Mesodermal cell (in vitro differentiated cells): ENCODE data around the gene PRDM16.

Experiments
- H3K27ac ChIP-seq: 2 replicates; pipeline ENCODE4 v1.7.0; 2013; ENCODE audit warnings: mild to moderate bottlenecking, low read depth, low read length, moderate library complexity; ENCODE audit not compliant: severe bottlenecking
- H3K36me3 ChIP-seq: 2 replicates; pipeline ENCODE4 v1.7.1; 2013; ENCODE audit warnings: mild to moderate bottlenecking, low read length, moderate library complexity; ENCODE audit not compliant: control insufficient read depth, insufficient read depth
- H3K4me1 ChIP-seq: one replicate; pipeline ENCODE4 v1.7.1; 2013; ENCODE audit warnings: mild to moderate bottlenecking, low read length; ENCODE audit not compliant: insufficient read depth, control insufficient read depth, poor library complexity, severe bottlenecking
- H3K4me3 ChIP-seq: 2 replicates; pipeline ENCODE4 v1.7.0; 2013; ENCODE audit warnings: low read length, control low read depth, mild to moderate bottlenecking; ENCODE audit not compliant: insufficient read depth, poor library complexity, severe bottlenecking; ENCODE audit errors: extremely low read depth
- H3K9me3 ChIP-seq: 2 replicates; pipeline ENCODE4 v1.7.1; 2013; ENCODE audit warnings: mild to moderate bottlenecking, low read length, moderate library complexity; ENCODE audit not compliant: control insufficient read depth
- WGBS, 2 experiments: methylation state at CpG; one replicate each; pipeline ENCODE4 v1.1.5; 2013; ENCODE audit warnings: missing lambda C conversion rate in 2 of 2; ENCODE audit not compliant: insufficient coverage in 2 of 2; 5-methylcytosine and 5-hydroxymethylcytosine counted together

Gene PRDM16

GRCh38 chr1:3444298-3444697, 375.3 kb downstream of the PRDM16 start:
- Histone ChIP-seq H3K9me3 (no peaks in the 10 kb centered on the region), H3K27ac (no peak overlapping the region), H3K36me3 (no peaks in the 10 kb centered on the region), H3K4me3 (no peak overlapping the region), H3K4me1 (no peaks in the 10 kb centered on the region)
- 91 to 95% methylated on average over 7 to 17 of the region's 18 CpGs for WGBS, 2 experiments

GRCh38 chr1:3444736-3445135, 375.7 kb downstream of the PRDM16 start:
- H3K4me1 ChIP-seq: no peaks in the 10 kb centered on the region
- 75% methylated on average over 4 to 6 of the region's 10 CpGs for WGBS, 2 experiments
- H3K27ac ChIP-seq: no peak overlapping the region
- no peak overlapping the region for H3K4me3 ChIP-seq
- H3K36me3 ChIP-seq: no peaks in the 10 kb centered on the region
- no peaks in the 10 kb centered on the region for H3K9me3 ChIP-seq

- Histone ChIP-seq H3K27ac (no peak overlapping the region), H3K4me3 (no peak overlapping the region), H3K4me1 (no peaks in the 10 kb centered on the region), H3K9me3 (no peaks in the 10 kb centered on the region), H3K36me3 (no peaks in the 10 kb centered on the region)
- WGBS, 2 experiments: 88 to 94% methylated on average over 5 to 6 of the region's 9 CpGs
These were observed 381.3 kb downstream of the PRDM16 start for GRCh38 chr1:3450202-3450863.

- no peak overlapping the region for H3K4me3 ChIP-seq
- WGBS, 2 experiments: 80 to 87% methylated on average over 12 of the region's 12 CpGs
- no peak overlapping the region for H3K27ac ChIP-seq
- H3K36me3 ChIP-seq: no peaks in the 10 kb centered on the region
- H3K9me3 ChIP-seq: no peaks in the 10 kb centered on the region
- H3K4me1 ChIP-seq: no peaks in the 10 kb centered on the region
These were observed 382.0 kb downstream of the PRDM16 start for GRCh38 chr1:3450983-3451382.

- no peaks in the 10 kb centered on the region for H3K9me3 ChIP-seq
- no peaks in the 10 kb centered on the region for H3K36me3 ChIP-seq
- WGBS, 2 experiments: 88 to 89% methylated on average over 13 to 19 of the region's 23 CpGs
- H3K4me3 ChIP-seq: no peak overlapping the region
- H3K27ac ChIP-seq: no peak overlapping the region
- peaks cover 3% of the 10 kb centered on the region for H3K4me1 ChIP-seq
These were observed 383.2 kb downstream of the PRDM16 start for GRCh38 chr1:3451994-3452865.

GRCh38 chr1:3452866-3453175, 383.8 kb downstream of the PRDM16 start:
- no peak overlapping the region for H3K4me3 ChIP-seq
- WGBS, 2 experiments: 57 to 61% methylated on average over 5 of the region's 5 CpGs
- no peaks in the 10 kb centered on the region for H3K36me3 ChIP-seq
- H3K27ac ChIP-seq: no peak overlapping the region
- no peaks in the 10 kb centered on the region for H3K9me3 ChIP-seq
- peaks cover 8% of the 10 kb centered on the region for H3K4me1 ChIP-seq

- H3K27ac ChIP-seq: no peak overlapping the region
- no peak overlapping the region for H3K4me3 ChIP-seq
- no peaks in the 10 kb centered on the region for H3K9me3 ChIP-seq
- no peaks in the 10 kb centered on the region for H3K36me3 ChIP-seq
- 41 to 44% methylated on average over 13 to 14 of the region's 18 CpGs for WGBS, 2 experiments
- peaks cover 13% of the 10 kb centered on the region for H3K4me1 ChIP-seq
These were observed 384.3 kb downstream of the PRDM16 start for GRCh38 chr1:3453203-3453761.

GRCh38 chr1:3453891-3454810, 385.1 kb downstream of the PRDM16 start, which contains the start of gene ARHGEF16:
TSS of gene ARHGEF16 (plus strand) at chr1:3454665. CDS start at chr1:3463085, 8,420 bp downstream.
- Histone ChIP-seq H3K36me3 (no peaks in the 10 kb centered on the region), H3K27ac (peak within 1 kb of the TSS; percentile 39), H3K4me1 (peaks cover 16% of the 10 kb centered on the region), H3K9me3 (no peaks in the 10 kb centered on the region), H3K4me3 (peak within 1 kb of the TSS; percentile 54)
- 9 to 13% methylated on average over 36 to 51 of the region's 84 CpGs for WGBS, 2 experiments

GRCh38 chr1:3454811-3455618, 386.0 kb downstream of the PRDM16 start:
- H3K4me3 ChIP-seq: peak overlapping the region; percentile 54
- H3K27ac ChIP-seq: peak overlapping the region; percentile 39
- H3K36me3 ChIP-seq: no peaks in the 10 kb centered on the region

More at GRCh38 chr1:3454811-3455618, 386.0 kb downstream of the PRDM16 start:
- WGBS, 2 experiments: 8 to 10% methylated on average over 20 to 21 of the region's 46 CpGs
- Histone ChIP-seq H3K9me3 (no peaks in the 10 kb centered on the region), H3K4me1 (peaks cover 23% of the 10 kb centered on the region)
